Neural progenitor cell (in vitro differentiated cells): Measurements from ENCODE around the gene TUNAR. TPM values are rescaled to one million over a fixed set of nuclear protein-coding genes. Genes with fewer than 3 reads are reported as not detected.
A peak's percentile ranks its signal among the peaks of the same experiment; 100 is the strongest.

Experiments
- DNase-seq: peaks from one replicate; pipeline ENCODE4 v3.0.0-alpha.2; 2016; ENCODE audit warnings: low spot score
- H2AFZ ChIP-seq: fragments of 200-600 bp; sonication (generic); replicated peaks from 2 replicates; pipeline ENCODE4 v1.6.1; 2016; ENCODE audit warnings: antibody characterized with exemption
- H3F3A ChIP-seq: fragments of 200-600 bp; sonication (generic); 2 replicates; pipeline ENCODE4 v1.6.1; 2016; ENCODE audit warnings: antibody characterized with exemption, low read depth
- H3K27ac ChIP-seq: fragments of 200-600 bp; sonication (generic); 2 replicates; pipeline ENCODE4 v1.5.1; 2016; ENCODE audit warnings: mild to moderate bottlenecking
- H3K27me3 ChIP-seq: fragments of 200-600 bp; sonication (generic); 2 replicates; pipeline ENCODE4 v1.6.1; 2016; ENCODE audit warnings: mild to moderate bottlenecking, moderate library complexity
- H3K36me3 ChIP-seq: fragments of 200-600 bp; sonication (generic); 2 replicates; pipeline ENCODE4 v1.5.1; 2016
- H3K4me1 ChIP-seq: fragments of 200-600 bp; sonication (generic); 2 replicates; pipeline ENCODE4 v1.6.1; 2016; ENCODE audit warnings: mixed run types
- H3K4me2 ChIP-seq: fragments of 200-600 bp; sonication (generic); 2 replicates; pipeline ENCODE4 v1.6.1; 2016
- H3K4me3 ChIP-seq: fragments of 200-600 bp; sonication (generic); 2 replicates; pipeline ENCODE4 v1.5.1; 2016
- H3K79me2 ChIP-seq: fragments of 200-600 bp; sonication (generic); 2 replicates; pipeline ENCODE4 v1.6.1; 2016; ENCODE audit warnings: low read depth
- H3K9ac ChIP-seq: fragments of 200-600 bp; sonication (generic); 2 replicates; pipeline ENCODE4 v1.6.1; 2016
- H3K9me3 ChIP-seq: fragments of 200-600 bp; sonication (generic); 2 replicates; pipeline ENCODE4 v1.5.1; 2016; ENCODE audit warnings: low read depth
- H4K20me1 ChIP-seq: fragments of 200-600 bp; sonication (generic); 2 replicates; pipeline ENCODE4 v1.6.1; 2016; ENCODE audit warnings: low read depth
- H3K27ac Mint-ChIP-seq: 3 replicates; pipeline ENCODE4 v1.8.0; 2021; ENCODE audit warnings: mixed read lengths
- H3K27me3 Mint-ChIP-seq: 2 replicates; pipeline ENCODE4 v1.8.0; 2022; ENCODE audit warnings: low read depth, mild to moderate bottlenecking, inconsistent platforms, moderate library complexity, mixed read lengths; ENCODE audit not compliant: insufficient read depth
- H3K36me3 Mint-ChIP-seq: 3 replicates; pipeline ENCODE4 v1.8.0; 2021; ENCODE audit warnings: mixed read lengths
- H3K4me1 Mint-ChIP-seq: 3 replicates; pipeline ENCODE4 v1.8.0; 2021; ENCODE audit warnings: mixed read lengths
- H3K4me3 Mint-ChIP-seq: 3 replicates; pipeline ENCODE4 v1.8.0; 2021; ENCODE audit warnings: mild to moderate bottlenecking, moderate library complexity, mixed read lengths
- H3K9me3 Mint-ChIP-seq: 3 replicates; pipeline ENCODE4 v1.8.0; 2020; ENCODE audit warnings: mixed read lengths
- EZH2 ChIP-seq: fragments of 200-600 bp; sonication (generic); IDR thresholded peaks from 2 replicates; pipeline ENCODE4 v1.6.1; 2017; ENCODE audit warnings: antibody characterized with exemption, mild to moderate bottlenecking, moderate library complexity
- EZH2phosphoT487 ChIP-seq: fragments of 200-600 bp; sonication (generic); IDR thresholded peaks from 2 replicates; pipeline ENCODE4 v1.6.1; 2017; ENCODE audit warnings: antibody characterized with exemption
- total RNA-seq: library from RNA; depleted of rRNA; stranded (reverse); fragments of >200 nt; gene quantifications from 2 replicates; pipeline ENCODE4 v1.2.3, GENCODE V29; 2015; ENCODE audit warnings: low replicate concordance
- TF ChIP-seq, protein P1 (sequence below): fragments of 200-600 bp; sonication (generic); IDR thresholded peaks from 2 replicates; pipeline ENCODE4 v1.5.1; 2017; ENCODE audit warnings: antibody characterized with exemption, mild to moderate bottlenecking

The TUNAR gene
- total RNA-seq, 1 donor from 2014 or later, result 14.1 TPM

DNA sequence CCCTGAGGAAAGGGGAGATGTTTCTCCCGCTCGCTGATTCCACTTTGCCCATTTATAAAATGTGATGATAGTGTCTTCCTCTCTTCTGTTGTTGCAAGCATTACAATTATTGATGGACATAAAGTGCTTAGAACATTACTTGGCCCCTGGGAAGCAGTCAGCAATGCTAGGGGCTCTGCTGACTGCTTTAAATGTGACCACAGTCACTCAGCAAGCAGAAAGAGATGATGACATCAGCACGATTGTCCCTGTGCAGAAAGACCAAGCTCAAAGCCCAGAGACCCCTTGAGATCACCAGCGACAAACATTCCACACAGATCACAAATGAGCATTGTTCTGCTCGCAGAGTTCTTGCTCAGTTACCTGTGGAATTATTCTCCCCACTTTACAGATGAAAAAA is 26.5 kb downstream of the TUNAR start:
- H3K27ac Mint-ChIP-seq, result peak overlapping the region; percentile 47

DNA sequence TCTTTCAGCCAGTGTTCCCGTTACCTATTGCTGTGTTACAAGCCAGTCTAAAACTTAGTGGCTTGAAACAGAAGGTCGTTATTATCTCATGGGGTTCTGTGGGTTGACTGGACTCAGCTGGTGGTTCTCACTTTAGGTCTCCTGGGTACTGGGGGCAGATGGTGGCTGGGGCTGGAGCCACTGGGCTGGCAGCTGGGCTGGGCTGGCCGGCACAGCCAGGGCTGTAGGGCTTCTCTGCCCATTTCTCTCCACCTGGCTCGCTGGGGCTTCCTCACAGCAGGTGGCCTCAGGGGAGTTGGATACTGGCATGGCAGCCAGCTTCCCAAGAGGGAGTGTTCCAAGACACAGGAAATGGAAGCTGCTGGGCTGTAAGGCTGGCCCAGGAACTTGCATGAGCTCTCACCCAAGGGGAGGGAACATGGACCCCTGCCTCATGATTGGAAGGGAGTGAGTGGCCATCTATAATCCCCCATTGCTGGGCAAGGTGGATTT is 27.0 kb downstream of the TUNAR start:
- Histone ChIP-seq H4K20me1 (no peaks in the 10 kb centered on the region), H2AFZ (no peak overlapping the region), H3K36me3 (peaks cover under 1% of the 10 kb centered on the region), H3K9me3 (no peaks in the 10 kb centered on the region), H3K27ac (no peak overlapping the region), H3K27me3 (no peaks in the 10 kb centered on the region), H3F3A (no peaks in the 10 kb centered on the region), H3K4me2 (no peak overlapping the region), H3K9ac (no peak overlapping the region), H3K79me2 (no peaks in the 10 kb centered on the region), H3K4me3 (no peak overlapping the region), H3K4me1 (no peaks in the 10 kb centered on the region)
- Mint-ChIP-seq H3K9me3 (no peaks in the 10 kb centered on the region), H3K36me3 (no peaks in the 10 kb centered on the region), H3K27me3 (no peaks in the 10 kb centered on the region), H3K4me3 (no peak overlapping the region), H3K4me1 (no peaks in the 10 kb centered on the region), H3K27ac (no peak overlapping the region)
- TF ChIP-seq, protein P1, sequence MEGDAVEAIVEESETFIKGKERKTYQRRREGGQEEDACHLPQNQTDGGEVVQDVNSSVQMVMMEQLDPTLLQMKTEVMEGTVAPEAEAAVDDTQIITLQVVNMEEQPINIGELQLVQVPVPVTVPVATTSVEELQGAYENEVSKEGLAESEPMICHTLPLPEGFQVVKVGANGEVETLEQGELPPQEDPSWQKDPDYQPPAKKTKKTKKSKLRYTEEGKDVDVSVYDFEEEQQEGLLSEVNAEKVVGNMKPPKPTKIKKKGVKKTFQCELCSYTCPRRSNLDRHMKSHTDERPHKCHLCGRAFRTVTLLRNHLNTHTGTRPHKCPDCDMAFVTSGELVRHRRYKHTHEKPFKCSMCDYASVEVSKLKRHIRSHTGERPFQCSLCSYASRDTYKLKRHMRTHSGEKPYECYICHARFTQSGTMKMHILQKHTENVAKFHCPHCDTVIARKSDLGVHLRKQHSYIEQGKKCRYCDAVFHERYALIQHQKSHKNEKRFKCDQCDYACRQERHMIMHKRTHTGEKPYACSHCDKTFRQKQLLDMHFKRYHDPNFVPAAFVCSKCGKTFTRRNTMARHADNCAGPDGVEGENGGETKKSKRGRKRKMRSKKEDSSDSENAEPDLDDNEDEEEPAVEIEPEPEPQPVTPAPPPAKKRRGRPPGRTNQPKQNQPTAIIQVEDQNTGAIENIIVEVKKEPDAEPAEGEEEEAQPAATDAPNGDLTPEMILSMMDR, result no peak
- TF ChIP-seq EZH2phosphoT487 (no peak), EZH2 (no peak)
- no peak for DNase-seq

More for the DNA sequence above, 26.5 kb downstream of the TUNAR start:
- Histone ChIP-seq H3K27ac (no peak overlapping the region), H3K4me3 (no peak overlapping the region), H3K9ac (no peak overlapping the region), H2AFZ (no peak overlapping the region), H4K20me1 (no peaks in the 10 kb centered on the region), H3K27me3 (no peaks in the 10 kb centered on the region), H3K9me3 (no peaks in the 10 kb centered on the region), H3F3A (no peaks in the 10 kb centered on the region), H3K36me3 (peaks cover 4% of the 10 kb centered on the region), H3K79me2 (no peaks in the 10 kb centered on the region), H3K4me1 (no peaks in the 10 kb centered on the region), H3K4me2 (no peak overlapping the region)
- no peak for DNase-seq
- no peaks in the 10 kb centered on the region for H3K27me3 Mint-ChIP-seq
- H3K36me3 Mint-ChIP-seq, result no peaks in the 10 kb centered on the region
- TF ChIP-seq EZH2phosphoT487 (no peak), EZH2 (no peak)
- TF ChIP-seq, protein P1, result no peak
- H3K9me3 Mint-ChIP-seq, result no peaks in the 10 kb centered on the region
- H3K4me1 Mint-ChIP-seq, result no peaks in the 10 kb centered on the region
- H3K4me3 Mint-ChIP-seq, result no peak overlapping the region

DNA sequence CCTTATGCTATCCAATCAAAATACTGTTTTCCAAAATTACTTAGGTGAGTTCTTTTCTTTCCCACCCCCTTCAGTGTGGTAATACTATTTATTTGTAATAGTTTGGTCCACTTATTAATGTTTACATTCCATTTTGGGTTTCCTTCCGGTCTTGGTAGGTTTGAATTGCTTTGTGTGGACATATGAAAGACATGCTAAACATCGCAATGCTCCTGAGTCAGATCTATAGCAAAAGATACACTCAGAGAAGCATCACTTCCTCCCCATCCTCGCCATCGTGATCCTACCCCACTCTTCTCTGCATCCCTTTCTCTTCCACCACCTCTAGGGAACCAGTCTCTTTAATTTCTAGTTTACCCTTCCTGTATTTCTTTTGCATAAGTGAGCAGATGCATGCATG is 30.0 kb downstream of the TUNAR start:
- Histone ChIP-seq H3K9ac (no peak overlapping the region), H3K36me3 (no peaks in the 10 kb centered on the region), H3K4me3 (no peak overlapping the region), H4K20me1 (no peaks in the 10 kb centered on the region), H3K4me1 (no peaks in the 10 kb centered on the region), H3K27me3 (no peaks in the 10 kb centered on the region), H3K79me2 (no peaks in the 10 kb centered on the region), H3K27ac (no peak overlapping the region), H3K9me3 (no peaks in the 10 kb centered on the region), H3K4me2 (no peak overlapping the region), H2AFZ (no peak overlapping the region), H3F3A (no peaks in the 10 kb centered on the region)
- Mint-ChIP-seq H3K9me3 (no peaks in the 10 kb centered on the region), H3K27me3 (peaks cover 5% of the 10 kb centered on the region), H3K36me3 (no peaks in the 10 kb centered on the region), H3K4me3 (no peak overlapping the region), H3K4me1 (peaks cover 7% of the 10 kb centered on the region), H3K27ac (no peak overlapping the region)
- no peak for DNase-seq
- TF ChIP-seq EZH2, result no peak
- no peak for TF ChIP-seq EZH2phosphoT487
- TF ChIP-seq, protein P1, result no peak
